ENCODE results near the gene CHPT1. TPM values are rescaled to one million over a fixed set of nuclear protein-coding genes. Genes with fewer than 3 reads are reported as not detected.

The CHPT1 gene
- total RNA-seq, 1 donor from 2014 or later = 16.9 TPM

- peaks cover 5% of the 10 kb centered on the region for H3K27me3 Mint-ChIP-seq (ENCODE audit: low read depth)
- H3K4me3 Mint-ChIP-seq = no peak overlapping the region
- no peak for DNase-seq (ENCODE audit: low spot score in 2 of 2, unreplicated experiment in 2 of 2)
- no peaks in the 10 kb centered on the region for H3K36me3 Mint-ChIP-seq
- TF ChIP-seq CTCF (IDR thresholded peaks at IDR 0.05; ENCODE audit: unreplicated experiment) = no peak
- no peaks in the 10 kb centered on the region for H3K9me3 Mint-ChIP-seq
- no peak overlapping the region for H3K27ac Mint-ChIP-seq
- H3K4me1 Mint-ChIP-seq = no peaks in the 10 kb centered on the region
Observed at GRCh38 chr12:101686176-101686575, 11.3 kb upstream of the CHPT1 start.

DNA sequence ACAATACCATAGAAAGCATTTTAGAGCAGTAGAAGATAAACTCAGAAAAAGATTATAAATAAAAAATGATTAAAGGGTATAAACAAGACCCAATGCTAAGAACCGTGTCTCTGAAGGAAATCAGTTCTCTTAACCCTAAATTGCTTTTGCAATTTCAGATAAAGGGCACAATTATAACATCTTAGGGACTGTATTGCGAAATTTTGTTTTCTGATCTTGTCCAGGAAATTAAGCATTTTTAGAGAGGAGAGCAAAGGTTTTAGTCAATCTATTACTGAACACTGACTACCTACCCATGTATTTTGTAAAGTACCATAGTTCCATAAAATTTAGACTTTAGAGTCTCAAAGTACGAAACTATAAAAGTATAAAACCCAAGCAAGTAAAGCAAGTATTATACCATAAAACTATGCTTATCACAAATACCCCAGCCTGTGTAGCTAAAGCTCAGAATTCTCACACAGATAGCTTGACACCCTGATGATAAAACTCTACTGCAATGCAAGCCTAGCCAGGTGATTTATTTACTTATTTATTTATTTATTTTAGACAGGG is 6.8 kb upstream of the CHPT1 start:
- Mint-ChIP-seq H3K27me3 (ENCODE audit: low read depth) (peaks cover 5% of the 10 kb centered on the region), H3K27ac (no peak overlapping the region), H3K9me3 (no peaks in the 10 kb centered on the region), H3K4me1 (no peaks in the 10 kb centered on the region), H3K36me3 (no peaks in the 10 kb centered on the region), H3K4me3 (no peak overlapping the region)
- DNase-seq (ENCODE audit: low spot score in 2 of 2, unreplicated experiment in 2 of 2) = no peak
- TF ChIP-seq CTCF (IDR thresholded peaks at IDR 0.05; ENCODE audit: unreplicated experiment) = no peak

- peaks cover 2% of the 10 kb centered on the region for H3K4me1 Mint-ChIP-seq
- no peak for DNase-seq (ENCODE audit: low spot score in 2 of 2, unreplicated experiment in 2 of 2)
- no peak overlapping the region for H3K4me3 Mint-ChIP-seq
- H3K36me3 Mint-ChIP-seq = no peaks in the 10 kb centered on the region
- peaks cover 5% of the 10 kb centered on the region for H3K27me3 Mint-ChIP-seq (ENCODE audit: low read depth)
- no peak overlapping the region for H3K27ac Mint-ChIP-seq
- no peaks in the 10 kb centered on the region for H3K9me3 Mint-ChIP-seq
- TF ChIP-seq CTCF (IDR thresholded peaks at IDR 0.05; ENCODE audit: unreplicated experiment) = no peak
Observed at GRCh38 chr12:101691503-101692096, 5.8 kb upstream of the CHPT1 start.

DNA sequence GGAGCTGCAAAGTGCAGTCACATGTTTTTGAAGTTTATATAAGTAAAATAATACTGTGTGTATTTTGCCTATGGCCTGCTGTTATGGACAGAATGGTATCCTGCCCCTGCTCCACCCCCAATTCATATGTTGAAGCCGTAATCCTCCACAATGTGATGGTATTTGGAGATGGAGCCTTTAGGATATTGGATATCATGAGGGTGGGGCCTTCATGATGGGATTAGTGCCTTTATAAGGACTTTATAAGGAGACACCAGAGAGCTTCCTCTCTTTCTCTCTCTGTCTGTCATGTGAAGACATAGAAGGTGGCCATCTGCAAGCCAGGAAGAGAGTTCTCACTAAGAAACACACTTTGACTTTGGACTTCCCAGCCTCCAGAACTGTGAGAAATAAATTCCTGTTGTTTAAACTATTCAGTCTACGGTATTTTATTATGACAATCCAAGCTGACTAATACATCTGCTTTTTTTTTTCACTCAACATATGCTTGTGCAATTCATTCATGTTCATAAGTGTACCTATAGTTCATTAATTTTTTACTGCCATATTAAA is 3.1 kb upstream of the CHPT1 start:
- no peaks in the 10 kb centered on the region for H3K9me3 Mint-ChIP-seq
- no peaks in the 10 kb centered on the region for H3K36me3 Mint-ChIP-seq
- peaks cover 16% of the 10 kb centered on the region for H3K4me1 Mint-ChIP-seq
- no peak overlapping the region for H3K4me3 Mint-ChIP-seq
- DNase-seq (ENCODE audit: low spot score in 2 of 2, unreplicated experiment in 2 of 2) = no peak
- peaks cover 5% of the 10 kb centered on the region for H3K27me3 Mint-ChIP-seq (ENCODE audit: low read depth)
- TF ChIP-seq CTCF (IDR thresholded peaks at IDR 0.05; ENCODE audit: unreplicated experiment) = no peak
- H3K27ac Mint-ChIP-seq = no peak overlapping the region

GRCh38 chr12:101694986-101695385 is 2.5 kb upstream of the CHPT1 start:
- Mint-ChIP-seq H3K27ac (no peak overlapping the region), H3K4me3 (no peak overlapping the region), H3K36me3 (no peaks in the 10 kb centered on the region), H3K27me3 (ENCODE audit: low read depth) (peaks cover 5% of the 10 kb centered on the region), H3K4me1 (peaks cover 20% of the 10 kb centered on the region), H3K9me3 (no peaks in the 10 kb centered on the region)
- no peak for DNase-seq (ENCODE audit: low spot score in 2 of 2, unreplicated experiment in 2 of 2)
- no peak for TF ChIP-seq CTCF (IDR thresholded peaks at IDR 0.05; ENCODE audit: unreplicated experiment)

Measured in mesothelial cell of epicardium (in vitro differentiated cells).